Keratinocyte (primary cell): ENCODE results near the gene FUT7.

ENCODE experiments used
- CTCF ChIP-seq, 3 experiments: IDR thresholded peaks in 1 of 3; conservative IDR thresholded peaks in 1 of 3; optimal IDR thresholded peaks in 1 of 3; 2 replicates in 2 of 3; 3 replicates in 1 of 3; pipeline versions ENCODE3 to v1.5.1; 2011; ENCODE audit warnings: low read length in 3 of 3, mild to moderate bottlenecking in 3 of 3, moderate library complexity in 2 of 3, control low read depth in 1 of 3, inconsistent platforms in 1 of 3; ENCODE audit not compliant: insufficient read depth in 2 of 3; ENCODE audit errors: extremely low read depth in 1 of 3
- EZH2 ChIP-seq: IDR thresholded peaks from one replicate; pipeline ENCODE4 v1.6.1; 2012; ENCODE audit warnings: inconsistent platforms, mild to moderate bottlenecking, low read length, moderate library complexity

- TF ChIP-seq CTCF (optimal IDR thresholded peaks at IDR 0.05 in 1 of 3, IDR thresholded peaks at IDR 0.05 in 1 of 3, conservative IDR thresholded peaks at IDR 0.05 in 1 of 3; ENCODE audit: extremely low read depth in 1 of 3, insufficient read depth in 2 of 3, low read length in 3 of 3) = no peak
- TF ChIP-seq EZH2 = no peak
These were observed 17.0 kb upstream of the FUT7 start for GRCh38 chr9:137048655-137049543.
